Subcutaneous preadipocyte (primary cell): ENCODE measurements around the gene POLR2B. TPM values are rescaled to one million over a fixed set of nuclear protein-coding genes. Genes with fewer than 3 reads are reported as not detected.

Experiments used
- small RNA-seq: library from RNA; depleted of rRNA; stranded (forward); fragments of <200 nt; gene quantifications from one replicate; pipeline ENCODE3, GENCODE V24; 2012
- total RNA-seq: library from RNA; depleted of rRNA; stranded (reverse); fragments of >200 nt; gene quantifications from 2 replicates; pipeline ENCODE4 v1.2.3, GENCODE V29; 2012

POLR2B gene
- total RNA-seq: 85.6 and 106 TPM in 2 replicates

DNA sequence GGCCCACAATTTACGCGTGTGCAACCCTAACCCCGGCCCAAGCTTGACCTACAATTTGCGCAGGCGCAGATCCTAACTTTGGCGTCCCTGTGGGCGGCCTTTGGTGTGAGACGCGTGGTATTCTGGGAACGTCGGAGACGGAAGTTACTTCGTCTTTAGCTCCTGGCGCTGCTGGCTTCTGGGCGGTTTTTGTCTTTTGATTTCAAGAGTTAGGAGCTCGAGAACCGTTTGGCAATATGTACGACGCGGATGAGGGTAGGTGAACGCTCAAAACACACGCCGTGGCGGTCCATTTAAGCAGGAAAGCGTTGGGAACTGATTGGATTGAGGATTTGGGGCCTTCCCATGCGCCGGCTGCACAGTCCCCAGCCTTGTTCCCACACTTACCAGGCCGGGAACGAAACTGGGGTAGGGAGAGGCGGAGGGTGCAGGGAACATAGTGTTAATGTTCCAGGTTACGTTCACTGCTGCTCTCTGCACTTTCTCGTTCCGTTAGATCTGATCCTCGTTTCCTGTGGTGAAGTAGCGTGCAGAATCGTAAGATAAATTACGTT, at the start of gene POLR2B:
POLR2B (plus strand) TSS at position 147 of the 554 bp plus-strand sequence; CDS start at position 237, 90 bp downstream.

DNA sequence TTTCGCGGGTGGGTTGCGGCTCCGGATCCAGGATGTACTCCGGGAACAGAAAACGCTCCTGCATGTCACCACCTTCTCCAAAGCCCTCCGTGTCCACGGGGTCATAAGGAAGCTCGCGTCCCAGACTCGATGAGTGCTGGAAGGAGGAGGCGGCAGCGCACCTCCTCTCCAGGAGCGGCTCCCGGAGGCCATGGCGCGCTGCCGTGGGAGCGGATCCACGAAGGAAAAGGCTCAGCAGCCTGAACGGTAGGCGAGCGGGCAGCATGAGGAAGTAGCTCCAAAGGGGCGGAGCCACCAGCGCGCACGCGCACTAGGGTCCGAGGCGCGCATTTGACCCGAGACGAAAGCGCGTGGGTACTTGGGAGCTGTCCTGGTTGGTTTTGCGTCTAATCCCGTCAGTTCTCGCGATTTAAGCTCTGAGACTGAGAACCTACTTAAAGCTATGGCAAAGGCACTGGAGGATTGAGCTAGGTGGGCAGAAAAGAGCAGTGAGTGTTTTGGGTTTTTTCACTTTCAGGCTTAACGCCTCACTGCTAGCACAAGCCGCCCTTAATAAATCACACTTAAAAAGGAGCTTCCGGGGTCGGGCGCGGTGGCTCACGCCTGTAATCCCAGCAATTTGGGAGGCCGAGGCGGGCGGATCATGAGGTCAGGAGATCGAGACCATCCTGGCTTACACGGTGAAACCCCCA, 1.2 kb upstream of the POLR2B start, which contains the start of gene NOA1:
NOA1 (minus strand) TSS at position 286 of the 692 bp plus-strand sequence; CDS start at position 265, 21 bp downstream.

Small RNA genes lying within 50 kb of the gene (small RNA-seq; reads per million reads assigned to genes)
- gene RNU6-998P: not detected

Other genes starting within 250 kb of the POLR2B start
- not detected in 2 replicates for gene SPINK2, start 157.2 kb upstream of the POLR2B start, total RNA-seq
- gene REST, start 71.0 kb upstream of the POLR2B start, total RNA-seq: 28.3 and 38.3 TPM in 2 replicates
- gene NOA1, start 1.3 kb upstream of the POLR2B start, total RNA-seq: 24.3 and 26.0 TPM in 2 replicates
- gene IGFBP7, start 131.5 kb downstream of the POLR2B start, total RNA-seq: 4.4 and 4.5 TPM in 2 replicates